GM19240 (cell line): ENCODE measurements around the gene IFNGR2.

ENCODE experiments used
- DNase-seq: peaks from one replicate; pipeline ENCODE4 v3.0.0; 2011; ENCODE audit warnings: low spot score; ENCODE audit not compliant: insufficient read length

The IFNGR2 gene

DNA sequence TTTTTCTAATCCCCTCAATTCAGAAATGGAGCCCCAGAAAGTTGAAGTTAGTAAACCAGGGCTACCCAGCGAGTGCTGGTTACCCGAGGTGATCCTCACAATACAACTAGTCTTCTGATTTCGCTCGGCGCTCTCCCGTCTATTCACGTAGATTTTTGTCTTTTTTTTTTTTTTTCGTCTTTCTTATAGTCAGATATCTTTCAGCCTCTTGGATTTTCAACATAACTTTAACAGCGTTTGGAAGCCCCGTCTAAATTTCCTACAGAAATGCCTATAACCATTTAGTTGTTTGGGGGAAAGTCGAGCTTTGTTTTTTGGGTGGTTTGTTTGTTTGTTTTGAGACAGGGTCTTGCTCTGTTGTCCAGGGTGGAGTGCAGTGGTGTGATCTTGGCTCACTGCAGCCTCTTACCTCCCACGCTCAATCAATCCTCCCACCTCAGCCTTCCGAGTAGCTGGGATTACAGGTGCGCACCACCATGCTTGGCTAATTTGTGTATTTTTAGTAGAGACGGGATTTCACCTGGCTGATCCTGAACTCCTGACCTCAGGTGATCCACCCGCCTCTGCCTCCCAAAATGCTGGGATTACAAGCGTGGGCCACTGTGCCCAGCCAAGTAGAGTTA is 77.4 kb downstream of the IFNGR2 start:
- DNase-seq: no peak

DNA sequence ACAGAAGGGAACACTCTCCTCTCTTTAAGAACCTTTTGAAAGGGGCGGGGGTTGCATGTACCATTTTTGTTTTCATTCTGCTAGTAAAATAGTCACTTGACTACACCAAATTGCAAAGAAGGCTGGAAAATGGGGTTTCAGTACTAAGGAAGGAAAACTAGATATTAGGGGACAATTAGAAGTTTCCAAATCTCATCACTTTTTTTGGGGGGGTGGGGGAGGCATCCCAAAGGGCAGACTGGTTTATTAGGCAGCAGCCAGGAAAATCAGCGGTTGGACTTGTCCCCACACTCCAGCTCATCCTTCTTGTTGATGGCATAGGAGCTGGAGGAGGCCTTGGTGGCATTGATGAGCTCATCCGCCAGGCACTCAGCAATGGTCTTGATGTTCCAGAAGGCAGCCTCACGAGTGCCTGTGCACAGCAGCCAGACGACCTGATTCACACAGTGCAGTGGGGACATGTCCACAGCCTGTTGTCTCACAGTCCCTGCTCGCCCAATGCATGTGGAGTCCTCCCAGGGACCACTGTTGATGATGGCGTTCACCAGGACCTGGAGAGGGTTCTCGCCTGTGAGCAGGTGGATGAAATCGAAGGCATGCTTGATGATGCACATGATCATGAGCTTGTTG is 78.2 kb downstream of the IFNGR2 start:
- DNase-seq: no peak
